Fibroblast of the aortic adventitia (primary cell): ENCODE measurements around the gene MBTPS1. TPM values are rescaled to one million over a fixed set of nuclear protein-coding genes. Genes with fewer than 3 reads are reported as not detected.
A peak's percentile ranks its signal among the peaks of the same experiment; 100 is the strongest.

ENCODE experiments used
- DNase-seq: peaks from one replicate; pipeline ENCODE4 v3.0.0-alpha.2; 2010; ENCODE audit warnings: low read depth
- H3K4me3 ChIP-seq: 2 replicates; pipeline ENCODE4 v1.5.1; 2011; ENCODE audit warnings: low read depth, mild to moderate bottlenecking, control low read depth, low read length, moderate library complexity
- total RNA-seq: library from RNA; depleted of rRNA; stranded (reverse); fragments of >200 nt; gene quantifications from 2 replicates; pipeline ENCODE4 v1.2.3, GENCODE V29; 2012; ENCODE audit warnings: low replicate concordance
- TF ChIP-seq, protein P1 (sequence below): IDR thresholded peaks from 2 replicates; pipeline ENCODE4 v1.5.1; 2011; ENCODE audit warnings: mild to moderate bottlenecking, low read length, control low read depth, inconsistent platforms; ENCODE audit not compliant: insufficient read depth

MBTPS1 gene
- total RNA-seq, 1 donor = 89.0 TPM

DNA sequence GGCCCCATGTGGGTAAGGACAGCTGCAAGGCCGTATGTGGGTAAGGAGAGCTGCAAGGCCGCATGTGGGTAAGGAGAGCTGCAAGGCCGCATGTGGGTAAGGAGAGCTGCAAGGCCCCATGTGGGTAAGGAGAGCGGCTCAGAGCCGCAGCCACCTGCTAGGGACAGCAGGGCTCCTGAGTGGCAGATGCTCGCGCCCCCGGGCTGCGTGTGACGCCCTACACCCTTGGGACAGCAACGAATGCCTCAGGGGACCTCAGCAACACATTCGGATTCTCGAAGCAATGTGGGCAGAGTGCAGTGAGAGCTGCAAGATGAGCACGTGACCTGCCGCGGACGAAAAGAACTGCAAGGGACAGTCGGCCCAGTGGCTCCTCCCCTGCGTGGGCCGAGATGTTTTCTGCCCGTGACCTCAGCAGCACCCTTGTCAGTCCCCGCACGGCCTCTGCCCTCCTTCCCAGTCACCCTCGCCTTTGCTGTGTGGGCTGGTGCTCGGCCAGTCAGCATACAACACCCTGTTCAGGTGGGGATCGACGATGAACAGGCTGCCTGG is 64.6 kb downstream of the MBTPS1 start:
- DNase-seq = no peak
- TF ChIP-seq, protein P1, sequence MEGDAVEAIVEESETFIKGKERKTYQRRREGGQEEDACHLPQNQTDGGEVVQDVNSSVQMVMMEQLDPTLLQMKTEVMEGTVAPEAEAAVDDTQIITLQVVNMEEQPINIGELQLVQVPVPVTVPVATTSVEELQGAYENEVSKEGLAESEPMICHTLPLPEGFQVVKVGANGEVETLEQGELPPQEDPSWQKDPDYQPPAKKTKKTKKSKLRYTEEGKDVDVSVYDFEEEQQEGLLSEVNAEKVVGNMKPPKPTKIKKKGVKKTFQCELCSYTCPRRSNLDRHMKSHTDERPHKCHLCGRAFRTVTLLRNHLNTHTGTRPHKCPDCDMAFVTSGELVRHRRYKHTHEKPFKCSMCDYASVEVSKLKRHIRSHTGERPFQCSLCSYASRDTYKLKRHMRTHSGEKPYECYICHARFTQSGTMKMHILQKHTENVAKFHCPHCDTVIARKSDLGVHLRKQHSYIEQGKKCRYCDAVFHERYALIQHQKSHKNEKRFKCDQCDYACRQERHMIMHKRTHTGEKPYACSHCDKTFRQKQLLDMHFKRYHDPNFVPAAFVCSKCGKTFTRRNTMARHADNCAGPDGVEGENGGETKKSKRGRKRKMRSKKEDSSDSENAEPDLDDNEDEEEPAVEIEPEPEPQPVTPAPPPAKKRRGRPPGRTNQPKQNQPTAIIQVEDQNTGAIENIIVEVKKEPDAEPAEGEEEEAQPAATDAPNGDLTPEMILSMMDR = no peak
- no peak overlapping the region for H3K4me3 ChIP-seq

DNA sequence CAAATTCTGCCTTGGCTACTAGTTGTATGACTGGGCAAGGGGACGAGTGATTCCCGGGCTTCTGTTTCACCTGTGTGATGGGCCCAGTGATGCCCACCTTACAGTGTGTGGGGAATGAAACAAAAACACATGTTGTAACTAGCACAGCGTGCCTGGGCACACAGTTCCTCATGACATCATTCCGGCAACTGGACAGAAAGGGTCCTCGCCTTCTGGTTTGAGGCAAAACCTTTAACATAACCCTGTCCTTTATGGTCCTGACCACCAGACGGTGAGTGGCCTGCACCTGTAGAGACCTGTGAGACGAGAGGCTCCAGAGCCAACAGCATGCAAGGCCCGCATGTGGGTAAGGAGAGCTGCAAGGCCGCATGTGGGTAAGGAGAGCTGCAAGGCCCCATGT is 66.4 kb downstream of the MBTPS1 start:
- DNase-seq = no peak

DNA sequence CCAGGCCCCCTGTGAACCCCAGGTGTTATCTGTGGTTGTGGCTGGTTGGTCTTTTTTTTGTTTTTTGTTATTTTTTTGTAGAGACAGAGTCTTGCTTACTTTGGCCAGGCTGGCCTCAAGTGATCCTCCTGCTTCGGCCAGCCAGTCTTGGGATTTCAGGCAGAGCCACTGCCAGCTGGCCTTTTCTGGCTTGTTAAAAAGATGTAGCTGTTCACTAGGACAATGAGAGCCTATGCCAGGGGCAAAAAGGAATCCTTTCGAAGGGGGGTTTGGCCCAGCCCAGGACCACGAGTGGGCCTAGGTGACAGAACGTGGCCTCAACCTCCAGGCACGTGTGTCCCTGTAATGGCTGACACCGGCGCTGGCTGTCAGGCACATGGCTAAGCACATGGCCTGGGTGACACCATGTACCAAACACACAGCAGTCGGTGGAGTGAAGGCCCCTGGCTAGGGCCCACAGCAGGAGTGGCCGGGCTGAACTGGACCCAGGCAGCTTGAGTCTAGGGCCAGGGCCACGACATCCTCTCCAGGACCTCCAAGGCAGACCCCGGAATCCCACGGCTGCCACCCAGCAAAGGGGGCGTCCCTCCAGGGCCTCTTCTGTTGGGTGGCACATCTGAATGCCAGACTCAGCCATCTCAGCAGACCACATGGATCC is 67.2 kb downstream of the MBTPS1 start:
- TF ChIP-seq, protein P1 = no peak
- H3K4me3 ChIP-seq = no peak overlapping the region
- no peak for DNase-seq

More for the DNA sequence above, 66.4 kb downstream of the MBTPS1 start:
- TF ChIP-seq, protein P1 = no peak
- H3K4me3 ChIP-seq = no peak overlapping the region

DNA sequence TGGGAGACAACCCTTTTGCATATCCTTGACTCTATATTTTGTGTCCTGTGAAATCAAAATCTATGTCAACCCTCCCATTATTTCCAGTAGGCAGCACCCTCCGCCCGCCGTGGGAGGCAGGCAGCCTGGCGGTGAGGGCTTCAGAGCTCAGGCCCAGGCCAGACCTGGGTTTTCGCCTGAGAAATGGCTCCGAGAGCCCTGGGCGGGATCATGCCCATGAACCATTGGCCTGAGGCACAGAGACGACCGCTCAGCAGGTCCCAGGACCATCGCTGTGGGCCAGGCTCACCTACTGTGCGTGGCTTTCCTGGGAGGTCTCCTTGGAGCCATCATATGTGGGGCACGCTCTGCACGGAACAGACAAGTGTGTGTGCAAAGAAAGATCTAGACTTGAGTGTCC is 67.9 kb downstream of the MBTPS1 start:
- no peak overlapping the region for H3K4me3 ChIP-seq
- DNase-seq = no peak
- TF ChIP-seq, protein P1 = no peak

- no peak for DNase-seq
- TF ChIP-seq, protein P1 = peak; percentile 6
- no peak overlapping the region for H3K4me3 ChIP-seq
Measured at GRCh38 chr16:84048270-84048669, 68.5 kb downstream of the MBTPS1 start.

GRCh38 chr16:84047626-84048025 is 69.1 kb downstream of the MBTPS1 start:
- TF ChIP-seq, protein P1 = no peak
- H3K4me3 ChIP-seq = no peak overlapping the region
- no peak for DNase-seq

DNA sequence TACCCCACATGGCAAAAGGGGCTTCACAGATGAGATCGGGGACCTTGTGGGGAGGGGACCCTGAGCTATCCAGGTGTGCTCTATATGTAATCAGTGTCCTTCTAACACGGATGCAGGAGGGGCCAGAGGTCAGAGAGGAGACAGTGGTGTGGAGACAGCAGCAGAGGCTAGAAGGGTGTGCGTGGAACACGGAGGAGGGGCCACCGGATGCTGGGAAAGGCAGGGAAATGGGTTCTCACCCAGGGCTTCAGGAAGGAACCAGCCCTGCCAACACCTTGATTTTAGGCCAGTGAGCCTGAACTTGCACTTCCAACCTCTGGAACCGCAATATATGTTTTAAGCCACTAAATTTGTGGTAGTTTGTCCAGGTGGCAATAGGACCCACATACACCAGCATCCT is 69.5 kb downstream of the MBTPS1 start:
- TF ChIP-seq, protein P1 = no peak
- no peak for DNase-seq
- H3K4me3 ChIP-seq = no peak overlapping the region
